Measurements from ENCODE around the gene RBM33.

DNA sequence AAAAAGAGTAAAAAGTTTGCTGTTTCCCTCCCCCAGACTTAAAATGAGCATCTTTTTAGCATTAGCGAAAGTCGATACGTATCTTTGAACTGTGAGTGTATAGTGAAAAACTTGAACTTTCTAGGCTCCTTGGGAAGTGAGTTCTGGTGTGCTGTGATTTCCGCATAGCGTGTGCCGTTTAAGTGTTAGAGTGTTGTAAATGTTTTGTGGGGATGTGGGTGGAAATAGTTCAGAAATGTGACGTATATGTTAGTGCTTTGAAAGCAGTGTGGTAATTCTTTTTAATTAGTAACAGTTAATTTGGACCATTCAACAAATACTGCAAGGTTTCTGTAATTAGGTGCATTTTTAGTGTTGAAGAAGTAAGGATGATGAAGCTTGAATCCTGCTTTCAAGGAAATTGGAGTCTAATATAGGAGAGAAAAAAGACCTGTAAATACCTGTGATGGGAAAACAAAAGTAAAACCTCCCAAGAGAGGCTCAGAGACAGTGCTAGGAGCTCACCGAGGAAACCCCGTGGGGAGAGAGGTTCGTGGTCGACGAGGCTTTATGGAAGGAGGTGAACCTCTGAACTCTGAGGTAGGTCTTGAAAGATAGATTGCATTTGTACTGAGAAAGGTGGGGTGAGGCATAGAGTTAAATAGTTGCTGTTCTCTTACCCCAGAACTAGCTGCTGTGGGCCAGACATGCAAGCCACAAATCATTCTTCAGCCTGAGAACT is 40.8 kb downstream of the RBM33 start:
- TF ChIP-seq, protein P1, sequence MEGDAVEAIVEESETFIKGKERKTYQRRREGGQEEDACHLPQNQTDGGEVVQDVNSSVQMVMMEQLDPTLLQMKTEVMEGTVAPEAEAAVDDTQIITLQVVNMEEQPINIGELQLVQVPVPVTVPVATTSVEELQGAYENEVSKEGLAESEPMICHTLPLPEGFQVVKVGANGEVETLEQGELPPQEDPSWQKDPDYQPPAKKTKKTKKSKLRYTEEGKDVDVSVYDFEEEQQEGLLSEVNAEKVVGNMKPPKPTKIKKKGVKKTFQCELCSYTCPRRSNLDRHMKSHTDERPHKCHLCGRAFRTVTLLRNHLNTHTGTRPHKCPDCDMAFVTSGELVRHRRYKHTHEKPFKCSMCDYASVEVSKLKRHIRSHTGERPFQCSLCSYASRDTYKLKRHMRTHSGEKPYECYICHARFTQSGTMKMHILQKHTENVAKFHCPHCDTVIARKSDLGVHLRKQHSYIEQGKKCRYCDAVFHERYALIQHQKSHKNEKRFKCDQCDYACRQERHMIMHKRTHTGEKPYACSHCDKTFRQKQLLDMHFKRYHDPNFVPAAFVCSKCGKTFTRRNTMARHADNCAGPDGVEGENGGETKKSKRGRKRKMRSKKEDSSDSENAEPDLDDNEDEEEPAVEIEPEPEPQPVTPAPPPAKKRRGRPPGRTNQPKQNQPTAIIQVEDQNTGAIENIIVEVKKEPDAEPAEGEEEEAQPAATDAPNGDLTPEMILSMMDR (tag by site-specific recombination; IDR thresholded peaks at IDR 0.05), result no peak
- TF ChIP-seq, protein P2, sequence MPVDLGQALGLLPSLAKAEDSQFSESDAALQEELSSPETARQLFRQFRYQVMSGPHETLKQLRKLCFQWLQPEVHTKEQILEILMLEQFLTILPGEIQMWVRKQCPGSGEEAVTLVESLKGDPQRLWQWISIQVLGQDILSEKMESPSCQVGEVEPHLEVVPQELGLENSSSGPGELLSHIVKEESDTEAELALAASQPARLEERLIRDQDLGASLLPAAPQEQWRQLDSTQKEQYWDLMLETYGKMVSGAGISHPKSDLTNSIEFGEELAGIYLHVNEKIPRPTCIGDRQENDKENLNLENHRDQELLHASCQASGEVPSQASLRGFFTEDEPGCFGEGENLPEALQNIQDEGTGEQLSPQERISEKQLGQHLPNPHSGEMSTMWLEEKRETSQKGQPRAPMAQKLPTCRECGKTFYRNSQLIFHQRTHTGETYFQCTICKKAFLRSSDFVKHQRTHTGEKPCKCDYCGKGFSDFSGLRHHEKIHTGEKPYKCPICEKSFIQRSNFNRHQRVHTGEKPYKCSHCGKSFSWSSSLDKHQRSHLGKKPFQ (tag by site-specific recombination; IDR thresholded peaks at IDR 0.05), result no peak
- TF ChIP-seq ZNF24 (tag by site-specific recombination; IDR thresholded peaks at IDR 0.05) (no peak), ZNF146 (tag by site-specific recombination; IDR thresholded peaks at IDR 0.05) (no peak), ZNF629 (tag by site-specific recombination; IDR thresholded peaks at IDR 0.05) (no peak), GLI4 (tag by site-specific recombination; IDR thresholded peaks at IDR 0.05) (no peak), ZNF626 (tag by site-specific recombination; IDR thresholded peaks at IDR 0.05) (no peak), ZBTB21 (tag by site-specific recombination; IDR thresholded peaks at IDR 0.05) (no peak), ZEB2 (tag by site-specific recombination; IDR thresholded peaks at IDR 0.05) (no peak)
- TF ChIP-seq, protein P3, sequence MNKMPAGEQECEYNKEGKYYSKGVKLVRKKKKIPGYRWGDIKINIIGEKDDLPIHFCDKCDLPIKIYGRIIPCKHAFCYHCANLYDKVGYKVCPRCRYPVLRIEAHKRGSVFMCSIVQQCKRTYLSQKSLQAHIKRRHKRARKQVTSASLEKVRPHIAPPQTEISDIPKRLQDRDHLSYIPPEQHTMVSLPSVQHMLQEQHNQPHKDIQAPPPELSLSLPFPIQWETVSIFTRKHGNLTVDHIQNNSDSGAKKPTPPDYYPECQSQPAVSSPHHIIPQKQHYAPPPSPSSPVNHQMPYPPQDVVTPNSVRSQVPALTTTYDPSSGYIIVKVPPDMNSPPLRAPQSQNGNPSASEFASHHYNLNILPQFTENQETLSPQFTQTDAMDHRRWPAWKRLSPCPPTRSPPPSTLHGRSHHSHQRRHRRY (tag by site-specific recombination; IDR thresholded peaks at IDR 0.05), result no peak
- TF ChIP-seq, protein P4, sequence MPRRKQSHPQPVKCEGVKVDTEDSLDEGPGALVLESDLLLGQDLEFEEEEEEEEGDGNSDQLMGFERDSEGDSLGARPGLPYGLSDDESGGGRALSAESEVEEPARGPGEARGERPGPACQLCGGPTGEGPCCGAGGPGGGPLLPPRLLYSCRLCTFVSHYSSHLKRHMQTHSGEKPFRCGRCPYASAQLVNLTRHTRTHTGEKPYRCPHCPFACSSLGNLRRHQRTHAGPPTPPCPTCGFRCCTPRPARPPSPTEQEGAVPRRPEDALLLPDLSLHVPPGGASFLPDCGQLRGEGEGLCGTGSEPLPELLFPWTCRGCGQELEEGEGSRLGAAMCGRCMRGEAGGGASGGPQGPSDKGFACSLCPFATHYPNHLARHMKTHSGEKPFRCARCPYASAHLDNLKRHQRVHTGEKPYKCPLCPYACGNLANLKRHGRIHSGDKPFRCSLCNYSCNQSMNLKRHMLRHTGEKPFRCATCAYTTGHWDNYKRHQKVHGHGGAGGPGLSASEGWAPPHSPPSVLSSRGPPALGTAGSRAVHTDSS (tag by site-specific recombination; IDR thresholded peaks at IDR 0.05), result no peak
- TF ChIP-seq, protein P5, sequence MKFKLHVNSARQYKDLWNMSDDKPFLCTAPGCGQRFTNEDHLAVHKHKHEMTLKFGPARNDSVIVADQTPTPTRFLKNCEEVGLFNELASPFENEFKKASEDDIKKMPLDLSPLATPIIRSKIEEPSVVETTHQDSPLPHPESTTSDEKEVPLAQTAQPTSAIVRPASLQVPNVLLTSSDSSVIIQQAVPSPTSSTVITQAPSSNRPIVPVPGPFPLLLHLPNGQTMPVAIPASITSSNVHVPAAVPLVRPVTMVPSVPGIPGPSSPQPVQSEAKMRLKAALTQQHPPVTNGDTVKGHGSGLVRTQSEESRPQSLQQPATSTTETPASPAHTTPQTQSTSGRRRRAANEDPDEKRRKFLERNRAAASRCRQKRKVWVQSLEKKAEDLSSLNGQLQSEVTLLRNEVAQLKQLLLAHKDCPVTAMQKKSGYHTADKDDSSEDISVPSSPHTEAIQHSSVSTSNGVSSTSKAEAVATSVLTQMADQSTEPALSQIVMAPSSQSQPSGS (tag by site-specific recombination; IDR thresholded peaks at IDR 0.05; ENCODE audit: low read depth), result no peak
